Measurements from ENCODE around the gene CCDC146. TPM values are rescaled to one million over a fixed set of nuclear protein-coding genes. Genes with fewer than 3 reads are reported as not detected.
"Not testable (repeated sequence)": the region's sequence is repeated elsewhere in the genome, so short reads cannot be mapped to it uniquely, and the experiment has no call there.

The CCDC146 gene
- total RNA-seq, 2 donors from 2014 or later: 11.6 to 15.7 TPM

DNA sequence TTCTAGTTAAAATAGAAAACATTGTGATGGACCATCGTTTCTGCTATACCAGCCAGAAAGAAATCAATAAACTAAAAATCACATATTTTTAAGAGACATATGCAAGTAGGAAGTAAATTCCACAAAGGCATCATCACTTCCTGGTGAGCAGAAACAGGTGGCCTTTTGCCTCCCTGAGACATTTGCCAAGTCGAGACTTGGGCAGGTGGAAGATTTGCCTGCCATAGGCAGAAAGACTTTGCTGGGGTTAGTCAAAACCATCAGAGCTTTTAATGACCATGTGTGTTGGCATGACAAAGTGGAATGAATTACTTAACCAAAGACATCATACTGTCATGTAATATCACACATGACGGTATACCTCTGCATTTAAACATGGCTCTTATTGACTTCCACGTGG, 143.3 kb downstream of the CCDC146 start:
- intact Hi-C loops (cut with DNase I, micrococcal nuclease): no loop called here
- ATAC-seq (no peak), DNase-seq (no peak)

DNA sequence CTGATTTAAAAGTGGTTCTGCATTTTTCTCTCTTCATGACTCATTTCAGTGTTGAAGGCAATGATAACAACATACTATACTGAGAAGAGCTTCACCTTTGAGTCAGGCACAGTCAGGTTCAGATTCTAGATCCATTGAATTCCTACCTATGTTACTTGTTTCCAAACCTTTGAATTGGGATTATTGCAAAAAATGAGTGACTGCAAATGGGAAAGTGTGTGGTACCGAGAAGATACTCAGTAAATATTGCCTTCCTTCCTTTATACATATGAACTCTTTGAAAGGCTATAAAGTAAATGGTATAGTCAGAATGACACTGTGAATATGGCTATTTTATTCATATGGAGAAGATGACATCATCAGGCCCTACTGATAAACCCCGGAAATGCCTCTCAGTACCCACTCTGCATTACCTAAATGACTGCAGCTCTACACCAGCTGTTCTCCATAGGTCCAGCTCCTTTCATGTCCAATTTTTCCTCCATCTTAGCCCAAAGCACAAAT, 143.9 kb downstream of the CCDC146 start:
- intact Hi-C loops (cut with DNase I, micrococcal nuclease): no loop called here
- ATAC-seq: no peak

DNA sequence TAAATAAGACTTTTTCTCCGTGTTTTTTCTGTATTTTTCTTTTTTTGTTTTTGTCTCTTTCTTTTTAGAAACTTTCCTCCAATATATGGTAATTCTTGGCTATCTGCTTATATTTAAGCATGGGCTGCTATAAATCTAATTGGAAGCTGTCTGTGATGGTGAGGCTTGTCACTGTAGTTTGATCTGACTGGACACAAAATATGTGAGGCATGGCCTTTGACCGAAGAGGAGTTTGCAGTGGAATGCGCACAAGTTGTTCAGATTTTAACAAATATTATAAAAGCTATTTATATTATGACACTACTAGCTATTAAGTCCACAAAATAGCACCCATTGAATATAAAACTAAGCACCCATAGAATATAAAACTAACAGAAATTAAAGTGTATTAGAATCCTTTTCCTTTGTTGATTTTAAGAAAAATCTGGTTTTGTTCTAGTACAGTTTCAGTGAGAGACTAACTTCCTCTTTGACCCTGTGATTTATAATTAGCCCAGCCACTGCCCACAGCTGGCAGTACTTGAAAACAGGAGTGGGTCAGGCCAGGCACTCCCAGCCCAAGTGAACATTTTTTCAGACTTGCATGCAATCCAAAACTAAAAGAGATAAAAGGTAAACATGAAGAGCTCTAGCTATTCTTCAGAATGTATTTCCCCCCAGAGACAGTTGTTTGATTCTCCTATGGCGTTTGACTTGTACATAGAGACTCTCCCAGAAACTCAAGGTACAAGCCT, 147.1 kb downstream of the CCDC146 start:
- peak; percentile 15 to 44 for DNase-seq
- no peak for ATAC-seq
- intact Hi-C loops (cut with DNase I, micrococcal nuclease): no loop called here

More for the DNA sequence above, 143.9 kb downstream of the CCDC146 start:
- DNase-seq: no peak

DNA sequence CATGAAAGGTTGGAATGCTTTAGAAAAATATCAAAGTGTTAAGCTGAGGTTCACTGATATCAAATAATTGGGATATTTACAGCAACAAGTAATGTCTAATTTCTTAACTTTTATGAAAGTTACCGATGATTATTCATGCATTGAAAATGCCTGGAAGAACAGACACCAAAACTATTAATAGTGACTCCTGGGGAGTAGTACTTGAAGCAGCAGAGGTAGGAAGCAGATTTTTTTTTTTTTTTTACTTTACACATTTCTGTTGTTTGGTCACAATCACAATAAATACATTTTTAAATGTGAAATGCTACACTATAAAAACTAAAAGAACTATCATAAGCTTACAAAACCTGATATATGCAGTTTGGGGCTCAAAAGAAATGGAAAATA, 147.7 kb downstream of the CCDC146 start:
- no peak for DNase-seq
- intact Hi-C loops (cut with DNase I, micrococcal nuclease): no loop called here
- no peak for ATAC-seq

DNA sequence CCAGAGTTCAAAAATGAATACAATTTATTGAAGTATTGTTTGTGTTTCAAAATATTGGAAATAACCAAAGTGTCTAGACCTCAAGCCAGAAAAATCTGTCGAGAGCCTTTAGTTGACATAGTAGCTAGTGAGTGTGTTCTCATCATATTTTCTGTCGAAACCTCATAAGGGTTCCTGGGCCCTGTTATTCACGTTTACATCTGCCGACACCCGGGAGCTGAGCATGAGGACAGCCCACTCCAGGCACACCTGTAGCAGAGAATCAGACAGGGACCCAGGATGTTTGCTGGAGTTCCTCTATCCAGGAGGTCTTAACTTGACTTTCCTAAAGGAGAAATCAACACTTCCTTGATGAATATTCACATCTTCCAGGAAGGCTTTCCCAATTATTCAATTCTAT, 149.4 kb downstream of the CCDC146 start:
- intact Hi-C loops (cut with DNase I, micrococcal nuclease): no loop called here
- ATAC-seq: no peak
- no peak for DNase-seq

DNA sequence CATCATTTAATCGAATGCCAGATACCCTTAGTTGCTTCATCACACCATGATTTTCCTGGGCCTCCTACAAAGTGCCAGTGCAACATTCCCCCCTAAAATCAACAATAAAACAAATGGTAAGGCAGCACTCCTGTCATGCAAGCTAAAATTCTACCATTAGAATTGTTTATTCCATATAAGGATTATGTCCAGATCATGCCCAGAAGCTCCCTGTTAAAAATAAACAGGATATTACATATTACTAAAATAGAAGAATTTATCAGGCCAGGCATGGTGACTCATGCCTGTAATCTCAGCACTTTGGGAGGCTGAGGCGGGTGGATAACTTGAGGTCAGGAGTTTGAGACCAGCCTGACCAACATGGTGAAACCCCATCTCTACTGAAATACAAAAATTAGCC, 153.2 kb downstream of the CCDC146 start:
- ATAC-seq; intact Hi-C loops (cut with DNase I, micrococcal nuclease): not testable (repeated sequence)

DNA sequence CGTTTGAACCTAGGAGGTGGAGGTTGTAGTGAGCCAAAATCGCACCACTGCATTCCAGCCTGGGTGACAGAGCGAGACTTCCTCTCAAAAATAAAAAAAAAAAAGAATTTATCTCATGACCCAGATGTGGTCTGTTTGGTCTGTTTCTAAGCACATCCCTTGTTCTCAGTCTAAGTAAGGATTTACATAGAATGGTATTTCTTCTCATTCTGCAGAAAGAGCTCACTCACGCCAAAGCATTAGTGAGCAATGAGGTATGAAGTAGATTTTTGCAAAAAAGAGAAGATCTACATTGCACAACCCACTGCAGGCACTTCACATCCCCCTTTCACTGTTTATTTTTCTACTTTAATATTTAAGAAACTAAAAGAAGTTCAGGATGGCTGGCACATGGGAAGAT, 153.7 kb downstream of the CCDC146 start:
- intact Hi-C loops (cut with DNase I, micrococcal nuclease): no loop called here
- no peak for DNase-seq
- ATAC-seq: no peak

More for the DNA sequence above, 153.2 kb downstream of the CCDC146 start:
- DNase-seq: not testable (repeated sequence)

DNA sequence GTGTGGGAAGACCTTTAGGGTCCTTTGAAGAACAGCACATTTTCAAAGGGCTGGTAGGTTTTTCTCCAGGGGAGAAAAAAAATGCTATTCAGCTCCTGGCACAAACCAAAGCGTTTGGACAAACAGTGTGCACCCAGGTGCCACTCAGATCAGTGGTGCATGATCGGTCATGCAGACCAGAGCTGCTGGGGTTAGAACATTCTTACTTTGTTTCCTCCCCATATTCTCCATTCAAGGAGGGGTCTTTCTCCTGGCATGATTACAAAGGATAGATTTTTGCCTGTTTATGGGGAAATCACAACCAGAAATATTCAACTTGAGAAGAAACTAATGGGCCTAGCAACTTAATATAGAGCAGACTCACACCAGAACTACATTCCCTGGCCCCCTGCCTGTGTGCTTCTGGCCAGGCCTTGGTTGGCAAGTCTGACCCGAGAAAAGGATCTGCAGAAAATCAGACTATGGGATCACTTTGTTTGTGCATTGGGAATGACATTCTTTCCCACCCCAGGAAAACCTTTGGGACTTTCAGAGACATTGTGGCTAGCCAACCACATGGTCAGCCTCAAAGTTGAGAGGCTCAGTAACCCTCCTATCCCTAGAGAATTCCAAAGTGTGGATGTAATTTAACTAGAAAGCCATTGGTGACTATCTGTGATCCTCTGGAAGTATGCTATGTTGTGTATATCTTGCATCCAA, 159.5 kb downstream of the CCDC146 start:
- DNase-seq (no peak), ATAC-seq (no peak)
- intact Hi-C loops (cut with DNase I, micrococcal nuclease): no loop called here

DNA sequence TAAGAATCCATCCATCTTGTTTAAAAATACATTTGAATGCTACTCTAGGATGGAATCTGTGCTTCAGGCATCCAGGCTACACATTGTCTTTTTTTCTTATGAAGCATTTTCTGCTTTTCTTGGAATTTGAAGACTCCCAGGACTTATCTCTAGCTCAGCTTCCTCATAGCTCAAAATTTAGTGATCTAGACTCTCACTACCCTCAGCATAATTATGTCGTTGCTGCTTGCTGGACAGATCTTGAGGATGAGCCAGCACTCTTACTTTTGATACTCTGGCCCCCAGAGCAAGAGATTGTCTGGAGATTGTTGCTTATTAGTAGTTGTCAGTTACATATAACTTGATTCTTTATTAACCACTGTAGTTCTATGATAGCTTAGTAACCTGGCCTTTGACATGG, 160.5 kb downstream of the CCDC146 start:
- intact Hi-C loops (cut with DNase I, micrococcal nuclease): no loop called here
- no peak for DNase-seq
- no peak for ATAC-seq

DNA sequence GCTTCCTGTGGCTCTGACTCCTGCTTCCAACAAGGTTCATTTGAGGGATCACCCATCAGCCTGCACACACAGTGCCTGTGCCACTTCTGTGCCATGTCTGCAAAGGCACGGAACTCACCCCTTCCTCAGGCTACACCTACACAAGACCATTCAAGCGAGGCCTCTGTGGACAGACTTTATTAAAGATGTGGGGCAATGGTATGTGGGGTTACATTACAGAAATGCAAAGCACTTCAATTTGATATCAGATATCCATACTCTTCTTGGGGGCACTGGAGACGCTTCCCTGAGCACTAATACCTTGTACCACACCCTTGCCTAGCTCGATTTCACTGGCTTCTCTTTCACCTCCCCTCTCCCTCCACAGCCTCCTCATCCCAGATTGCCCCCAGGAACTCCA, 161.6 kb downstream of the CCDC146 start:
- ATAC-seq (no peak), DNase-seq (no peak)
- intact Hi-C loops (cut with DNase I, micrococcal nuclease): no loop called here

DNA sequence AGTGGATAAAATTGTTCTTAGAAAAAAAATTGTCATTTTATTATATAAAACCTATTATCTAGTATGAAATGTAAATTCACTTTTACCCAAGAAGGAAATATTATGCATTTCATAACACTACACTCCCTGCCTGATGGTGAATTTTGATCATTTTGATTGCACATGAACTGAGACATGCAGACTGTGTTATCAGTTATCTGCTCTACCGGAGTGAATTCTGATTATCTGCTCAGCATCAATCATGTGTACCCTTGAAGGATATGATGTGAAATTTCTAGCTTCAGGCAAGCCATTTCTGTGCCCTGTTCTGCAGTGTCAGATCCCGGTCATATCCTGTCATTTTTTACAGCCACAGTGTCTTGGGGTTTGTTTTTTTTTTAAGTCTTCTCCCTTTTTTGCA, 162.2 kb downstream of the CCDC146 start:
- ATAC-seq: no peak
- intact Hi-C loops (cut with DNase I, micrococcal nuclease): no loop called here
- no peak for DNase-seq

DNA sequence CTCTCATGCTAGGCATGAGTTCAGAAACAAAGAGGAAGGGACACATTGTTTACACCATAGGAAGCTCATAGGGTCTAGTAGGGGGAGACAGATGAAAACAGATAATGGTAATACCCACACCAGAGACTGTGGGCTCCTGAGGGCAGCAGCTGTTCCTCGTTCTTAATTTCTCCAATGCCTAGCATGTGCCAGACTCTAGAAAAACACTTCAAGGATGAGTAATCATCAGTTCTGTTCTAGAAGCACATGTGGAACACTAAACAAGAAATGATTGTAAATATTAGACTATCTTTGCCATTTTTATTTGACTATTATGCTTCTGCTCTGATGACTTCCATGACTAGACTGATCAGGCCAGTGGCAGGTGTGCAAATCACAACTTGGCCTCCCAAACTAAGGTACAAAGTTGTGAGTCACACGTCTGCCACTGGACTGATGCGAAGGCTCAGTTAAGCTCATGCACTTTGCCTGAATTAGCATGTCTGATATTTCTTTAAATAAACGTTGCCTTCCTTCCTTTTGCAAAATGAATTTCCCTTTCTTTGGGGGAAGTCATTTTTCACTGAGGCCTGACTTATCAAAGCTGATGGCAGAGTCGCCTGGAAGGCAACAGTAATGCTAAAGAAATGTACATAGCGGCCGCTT, 166.4 kb downstream of the CCDC146 start:
- ATAC-seq (no peak), DNase-seq (no peak)
- intact Hi-C loops (cut with DNase I, micrococcal nuclease): no loop called here

DNA sequence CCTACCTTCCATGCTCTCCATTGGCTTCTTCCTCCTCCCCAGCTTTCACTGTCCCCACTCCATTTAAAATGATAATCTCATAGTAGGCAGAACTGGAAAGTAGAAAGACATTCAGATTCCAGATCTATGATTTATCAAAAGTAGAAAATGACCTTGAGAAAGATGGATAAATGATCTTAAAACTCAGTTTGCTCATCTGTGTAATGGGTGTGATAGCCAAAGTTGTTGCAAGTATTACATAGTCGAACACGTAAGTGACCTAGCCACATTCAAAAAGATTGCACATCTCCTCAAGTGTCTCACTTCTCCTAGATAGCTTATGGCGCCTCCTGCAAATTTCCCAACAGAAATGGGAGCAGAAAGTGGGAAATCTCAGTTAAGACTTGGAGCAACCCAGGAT, 167.0 kb downstream of the CCDC146 start:
- ATAC-seq: no peak
- intact Hi-C loops (cut with DNase I, micrococcal nuclease): no loop called here
- no peak for DNase-seq

DNA sequence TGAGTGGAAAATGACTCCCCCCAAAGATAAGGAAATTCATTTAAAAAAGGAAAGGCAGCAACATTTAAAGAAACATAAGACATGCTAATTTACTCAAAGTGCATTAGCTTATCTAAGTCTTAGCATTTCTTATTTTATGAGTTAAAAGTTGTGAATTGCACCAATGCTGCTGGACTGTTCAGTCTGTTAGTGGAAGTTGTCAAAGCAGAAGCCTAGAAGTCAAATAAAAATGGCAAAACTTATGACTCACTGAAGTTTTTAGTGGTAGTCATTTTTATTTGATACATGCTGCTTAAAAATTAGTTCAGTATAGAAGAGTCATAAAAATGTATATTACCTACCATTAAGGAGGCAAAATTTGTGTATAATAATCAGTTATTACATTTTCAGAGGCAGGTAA, 168.0 kb downstream of the CCDC146 start:
- intact Hi-C loops (cut with DNase I, micrococcal nuclease): no loop called here
- no peak for DNase-seq

DNA sequence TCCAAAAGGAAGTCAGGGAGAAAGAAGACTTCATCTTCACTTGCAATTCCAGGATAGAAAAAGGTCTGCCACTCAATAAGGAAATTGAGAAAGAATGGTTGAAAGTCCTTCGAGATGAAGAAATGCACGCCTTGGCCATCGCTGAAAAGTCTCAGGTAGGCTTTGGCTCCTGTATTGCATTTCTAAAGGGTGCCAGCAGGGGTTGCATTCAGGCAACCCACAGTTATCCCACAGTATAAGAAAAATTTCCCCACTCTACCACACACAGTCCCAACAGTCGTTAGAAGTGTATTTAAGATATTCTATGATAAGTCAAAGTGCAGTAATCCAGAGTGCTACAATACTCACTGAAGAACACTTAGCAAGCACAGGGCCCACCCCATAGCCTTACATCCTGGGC, 170.6 kb downstream of the CCDC146 start:
- no peak for DNase-seq
- no peak for ATAC-seq

More for the DNA sequence above, 168.0 kb downstream of the CCDC146 start:
- no peak for ATAC-seq

DNA sequence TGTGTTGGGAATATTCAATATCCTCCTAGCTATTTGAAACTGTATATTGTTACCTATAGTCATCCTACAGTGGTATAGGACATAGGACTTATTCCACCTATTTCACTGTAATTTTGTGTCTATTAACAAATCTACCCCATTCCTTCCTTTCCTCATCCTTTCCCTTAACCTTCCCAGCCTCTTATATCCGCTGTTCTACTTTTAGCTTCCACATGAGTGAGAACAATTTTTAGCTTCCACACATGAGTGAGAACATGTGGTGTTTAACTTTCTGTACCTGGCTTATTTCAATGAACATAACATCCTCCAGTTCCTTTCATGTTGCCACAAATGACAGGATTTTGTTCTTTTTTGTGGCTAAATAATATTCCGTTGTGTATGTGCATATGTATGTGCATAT, 173.1 kb downstream of the CCDC146 start:
- intact Hi-C loops (cut with DNase I, micrococcal nuclease): no loop called here
- ATAC-seq (no peak), DNase-seq (no peak)

More for the DNA sequence above, 170.6 kb downstream of the CCDC146 start:
- intact Hi-C loops (cut with DNase I, micrococcal nuclease): no loop called here

DNA sequence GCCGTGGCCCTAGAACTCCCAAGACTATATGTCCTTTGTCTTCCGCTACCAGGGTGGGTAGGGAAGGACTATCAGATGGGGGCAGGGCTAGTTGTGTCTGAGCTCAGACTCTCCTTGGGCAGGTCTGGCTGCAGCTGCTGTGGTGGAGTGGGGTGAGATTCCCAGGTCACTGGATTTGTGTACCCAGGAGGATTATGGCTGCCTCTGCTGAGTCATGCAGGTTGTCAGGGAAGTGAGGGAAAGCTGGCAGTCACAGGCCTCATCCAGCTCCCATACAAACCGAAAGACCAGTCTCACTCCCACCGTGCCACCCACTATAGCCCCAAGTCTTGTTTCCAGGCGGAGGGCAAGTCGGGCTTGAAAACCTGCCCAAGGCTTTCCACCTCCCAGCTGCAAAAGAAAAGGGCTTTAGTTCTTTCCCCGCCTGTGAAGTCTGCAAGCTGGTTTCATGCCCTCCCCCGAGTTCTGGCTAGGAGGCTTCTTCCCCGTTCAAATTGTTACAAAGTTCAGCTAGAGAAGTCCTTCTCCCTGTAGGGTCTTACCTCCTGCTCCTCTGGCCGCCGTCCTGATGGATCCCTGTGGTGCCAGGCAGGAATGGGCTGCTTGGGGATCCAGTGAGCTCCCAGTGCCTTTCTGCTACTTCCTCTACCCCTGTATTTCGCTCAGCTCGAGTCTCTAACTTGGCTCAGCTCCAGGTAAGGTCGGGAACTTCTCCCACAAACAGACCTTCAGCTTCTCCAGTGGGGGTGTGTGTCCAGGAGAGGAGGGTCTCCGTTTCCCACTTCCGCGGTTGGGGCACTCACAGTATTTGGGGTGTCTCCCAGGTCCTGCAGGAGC, 184.0 kb downstream of the CCDC146 start:
- intact Hi-C loops (cut with DNase I, micrococcal nuclease): no loop called here
- peak; percentile 70 for ATAC-seq
- DNase-seq: peak; percentile 38 to 55

DNA sequence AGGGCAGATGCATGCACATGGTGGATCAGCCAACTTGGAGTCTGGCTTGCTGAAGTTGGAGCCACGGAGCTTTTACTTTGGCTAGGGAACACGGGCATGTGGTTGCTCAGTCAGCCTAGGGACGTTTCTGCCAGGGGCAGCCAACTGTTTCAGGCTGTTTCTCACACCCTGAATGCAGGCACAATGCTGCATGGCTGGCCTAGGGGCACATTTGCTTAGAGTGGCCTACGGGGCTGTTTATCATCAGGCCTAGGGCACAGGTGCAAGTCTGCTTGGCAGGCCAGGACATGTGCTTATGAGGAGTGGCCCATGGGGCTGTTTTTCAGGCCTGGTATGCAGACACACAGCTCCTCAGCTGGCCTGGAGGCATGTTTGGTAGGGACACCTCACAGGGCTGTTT, 186.4 kb downstream of the CCDC146 start:
- ATAC-seq (no peak), DNase-seq (no peak)
- intact Hi-C loops (cut with DNase I, micrococcal nuclease): no loop called here

DNA sequence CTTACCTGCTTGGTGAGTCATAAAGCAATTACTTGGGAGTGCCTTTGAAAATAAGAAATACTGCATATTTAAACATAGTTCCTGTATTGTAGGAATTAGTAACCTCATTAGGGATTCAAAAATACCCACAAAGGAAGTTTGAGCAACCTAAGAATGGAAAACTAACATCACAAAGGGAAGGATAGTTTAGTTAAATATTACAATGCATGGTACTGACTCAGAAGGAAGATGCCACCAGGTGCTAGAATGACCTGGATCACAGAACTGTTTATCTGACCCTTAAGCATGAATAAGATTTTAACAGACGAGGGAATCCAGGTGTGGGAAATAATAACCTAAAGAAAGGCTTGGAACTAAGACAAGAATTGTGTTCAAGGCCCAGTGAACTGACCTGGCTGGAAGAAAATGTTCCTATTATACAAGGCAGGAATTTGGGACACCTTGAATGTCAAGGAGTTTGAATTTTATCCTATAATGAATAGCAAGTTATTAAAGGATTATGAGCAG, 187.4 kb downstream of the CCDC146 start:
- ATAC-seq (no peak), DNase-seq (no peak)
- intact Hi-C loops (cut with DNase I, micrococcal nuclease): no loop called here

Measured in left colon (tissue), 2 donors.